GM12875 (cell line): Measurements from ENCODE around the gene RNF157.

Source experiments
- H3K4me3 ChIP-seq: one replicate; pipeline ENCODE4 v1.5.1; 2011; ENCODE audit warnings: low read depth, low read length, control low read depth
- CTCF ChIP-seq: IDR thresholded peaks from 2 replicates; pipeline ENCODE4 v1.5.1; 2011; ENCODE audit warnings: low read depth, mild to moderate bottlenecking, control low read depth, inconsistent platforms, low read length, moderate library complexity, borderline replicate concordance; ENCODE audit not compliant: insufficient read depth

The RNF157 gene

GRCh38 chr17:76182016-76182764 is 58.1 kb downstream of the RNF157 start:
- H3K4me3 ChIP-seq, result no peak overlapping the region
- peak; percentile 87 for TF ChIP-seq CTCF

- no peak overlapping the region for H3K4me3 ChIP-seq
Measured at GRCh38 chr17:76179496-76180467, 60.5 kb downstream of the RNF157 start.

GRCh38 chr17:76178124-76178523 is 62.2 kb downstream of the RNF157 start:
- no peak overlapping the region for H3K4me3 ChIP-seq
- TF ChIP-seq CTCF, result no peak

More at GRCh38 chr17:76179496-76180467, 60.5 kb downstream of the RNF157 start:
- 0 out of 2 replicates have a peak, but pooled peaks have one; percentile 10 for TF ChIP-seq CTCF

GRCh38 chr17:76176701-76177574 is 63.4 kb downstream of the RNF157 start:
- TF ChIP-seq CTCF, result no peak
- H3K4me3 ChIP-seq, result no peak overlapping the region

GRCh38 chr17:76174037-76174436 is 66.3 kb downstream of the RNF157 start:
- H3K4me3 ChIP-seq, result no peak overlapping the region
- no peak for TF ChIP-seq CTCF

GRCh38 chr17:76173474-76173873 is 66.8 kb downstream of the RNF157 start:
- TF ChIP-seq CTCF, result no peak
- H3K4me3 ChIP-seq, result no peak overlapping the region
